ENCODE data around the gene ZBED5.

GRCh38 chr11:10886652-10887250 lies 28.9 kb upstream of the ZBED5 start:
- TF ChIP-seq CTCF (IDR thresholded peaks at IDR 0.05; ENCODE audit: low read depth, low read length) = no peak
- TF ChIP-seq MYC (IDR thresholded peaks at IDR 0.05; ENCODE audit: low read depth, low read length) = no peak

All from NB4 (cell line).